ENCODE results near the gene TRIM44. TPM values are rescaled to one million over a fixed set of nuclear protein-coding genes. Genes with fewer than 3 reads are reported as not detected.
"Not testable (repeated sequence)": the region's sequence is repeated elsewhere in the genome, so short reads cannot be mapped to it uniquely, and the experiment has no call there.

The TRIM44 gene
- total and polyA plus RNA-seq, 4 donors, result 27.6 to 65.0 (median 45.4) TPM

DNA sequence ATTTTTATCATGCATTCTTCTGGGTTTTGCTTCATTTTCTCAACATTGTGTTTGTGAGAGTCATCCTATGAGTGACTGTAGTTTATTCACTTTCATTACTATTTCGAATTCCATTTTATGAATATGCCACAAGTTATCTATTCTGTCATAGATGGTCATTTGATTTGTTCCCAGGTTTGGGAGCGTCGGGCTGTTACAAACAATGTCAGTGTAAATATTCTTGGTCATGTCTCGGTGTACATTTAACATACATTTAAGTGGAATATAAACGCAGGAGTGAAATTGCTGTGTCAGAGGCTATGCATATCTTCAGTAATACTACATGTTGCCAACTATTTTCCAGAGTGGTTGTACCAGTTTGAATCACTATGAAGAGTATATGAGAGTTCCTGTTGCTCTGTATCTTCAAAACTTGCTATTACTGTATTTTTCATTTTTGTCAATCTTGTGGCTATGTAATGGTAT, 2.4 kb downstream of the TRIM44 start:
- WGBS (ENCODE audit: insufficient coverage), result 100% methylated on average over 2 of the region's 5 CpGs
- H3K36me3 ChIP-seq (ENCODE audit: control insufficient read depth, insufficient read depth, low read length), result no peaks in the 10 kb centered on the region
- no peak overlapping the region for H3K4me3 ChIP-seq (ENCODE audit: low read depth, low read length)

DNA sequence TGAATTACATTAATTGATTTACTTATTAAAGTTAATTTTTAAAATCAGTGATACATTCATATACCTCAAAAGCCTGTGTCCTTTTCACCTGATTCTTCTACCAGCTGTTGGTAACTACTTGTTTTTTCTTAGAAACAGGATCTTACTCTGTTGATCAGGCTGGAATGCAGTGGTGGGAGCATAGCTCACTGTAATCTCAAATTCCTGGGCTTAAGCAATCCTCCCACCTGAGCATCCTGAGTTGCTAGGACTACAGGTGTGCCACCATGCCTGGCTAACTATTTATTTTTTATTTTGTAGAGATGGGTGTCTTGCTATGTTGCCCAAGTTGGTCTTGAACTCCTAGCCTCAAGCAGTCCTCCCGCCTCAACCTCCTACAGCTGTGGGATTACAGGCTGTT, 4.7 kb downstream of the TRIM44 start:
- H3K27ac ChIP-seq (ENCODE audit: low read depth, low read length), result no peak overlapping the region
- peaks cover 9% of the 10 kb centered on the region for H3K4me1 ChIP-seq (ENCODE audit: control insufficient read depth, insufficient read depth, low read length)
- DNase-seq (ENCODE audit: low read depth in 4 of 6, low spot score in 6 of 6), result no peak
- no peak overlapping the region for H3K4me3 ChIP-seq (ENCODE audit: low read depth, low read length)
- no CpG with 5 or more reads among the region's 1 CpG for WGBS (ENCODE audit: insufficient coverage)
- H3K36me3 ChIP-seq (ENCODE audit: control insufficient read depth, insufficient read depth, low read length), result no peaks in the 10 kb centered on the region
- no peaks in the 10 kb centered on the region for H3K27me3 ChIP-seq (ENCODE audit: control insufficient read depth, insufficient read depth, low read length)
- peaks cover 11% of the 10 kb centered on the region for H3K9me3 ChIP-seq (ENCODE audit: control insufficient read depth, insufficient read depth, low read length)

More for the DNA sequence above, 2.4 kb downstream of the TRIM44 start:
- H3K27me3 ChIP-seq (ENCODE audit: control insufficient read depth, insufficient read depth, low read length), result no peaks in the 10 kb centered on the region
- DNase-seq (ENCODE audit: low read depth in 4 of 6, low spot score in 6 of 6), result no peak
- H3K27ac ChIP-seq (ENCODE audit: low read depth, low read length), result no peak overlapping the region
- peaks cover 9% of the 10 kb centered on the region for H3K4me1 ChIP-seq (ENCODE audit: control insufficient read depth, insufficient read depth, low read length)
- H3K9me3 ChIP-seq (ENCODE audit: control insufficient read depth, insufficient read depth, low read length), result peaks cover 11% of the 10 kb centered on the region

DNA sequence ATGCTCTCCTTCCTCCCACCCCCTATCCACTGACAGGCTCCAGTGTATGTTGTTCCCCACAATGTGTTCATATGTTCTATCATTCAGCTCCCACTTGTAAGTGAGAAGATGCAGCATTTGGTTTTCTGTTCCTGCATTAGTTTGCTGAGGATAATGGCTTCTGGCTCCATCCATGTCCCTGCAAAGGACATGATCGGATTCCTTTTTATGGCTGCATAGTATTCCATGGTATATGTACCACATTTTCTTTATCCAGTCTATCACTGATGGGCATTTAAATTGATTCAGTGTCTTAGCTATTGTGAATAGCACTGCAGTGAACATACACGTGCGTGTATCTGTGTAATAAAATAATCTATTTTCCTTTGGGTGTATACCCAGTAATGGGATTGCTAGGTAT, 5.8 kb downstream of the TRIM44 start:
- not testable (repeated sequence) for DNase-seq (ENCODE audit: low read depth in 4 of 6, low spot score in 6 of 6); H3K4me1 ChIP-seq (ENCODE audit: control insufficient read depth, insufficient read depth, low read length); H3K4me3 ChIP-seq (ENCODE audit: low read depth, low read length); H3K36me3 ChIP-seq (ENCODE audit: control insufficient read depth, insufficient read depth, low read length); H3K27ac ChIP-seq (ENCODE audit: low read depth, low read length); H3K27me3 ChIP-seq (ENCODE audit: control insufficient read depth, insufficient read depth, low read length)
- H3K9me3 ChIP-seq (ENCODE audit: control insufficient read depth, insufficient read depth, low read length), result peaks cover 11% of the 10 kb centered on the region
- no CpG with 5 or more reads among the region's 3 CpGs for WGBS (ENCODE audit: insufficient coverage)

DNA sequence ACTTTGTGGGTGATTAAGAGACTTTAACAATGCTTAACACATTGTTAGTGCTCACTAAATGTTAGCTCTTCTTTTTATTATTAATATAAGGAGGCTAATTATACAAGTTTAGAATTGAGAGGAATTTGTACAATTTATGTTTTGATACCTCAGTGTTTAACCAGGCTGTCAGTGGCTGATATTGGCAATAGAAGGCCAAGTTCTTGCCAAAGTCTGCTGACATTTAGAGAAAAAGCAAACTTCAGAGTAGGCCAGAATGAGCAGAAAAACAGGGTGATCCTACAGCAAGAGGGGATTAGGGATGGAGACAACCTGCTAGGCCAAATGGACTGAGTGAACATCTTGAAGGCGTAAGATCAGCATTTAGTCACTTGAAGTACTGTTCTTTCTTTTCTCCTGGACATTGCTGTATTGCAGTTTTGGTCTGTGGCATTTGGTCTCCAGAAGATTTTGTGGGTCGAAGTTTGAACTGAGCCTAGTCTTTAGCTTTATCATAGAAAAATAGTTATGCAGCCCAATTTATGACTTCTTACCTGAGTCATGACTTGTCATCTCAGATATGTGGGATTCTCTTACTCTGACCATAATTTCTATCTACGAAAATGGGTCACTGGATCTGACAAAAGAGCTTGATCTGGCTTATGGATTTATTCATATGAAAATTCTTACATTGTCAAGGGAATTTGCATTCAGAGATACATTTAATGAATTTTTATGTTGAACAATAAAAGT, 9.0 kb downstream of the TRIM44 start:
- Histone ChIP-seq H3K9me3 (ENCODE audit: control insufficient read depth, insufficient read depth, low read length) (peaks cover 7% of the 10 kb centered on the region), H3K27ac (ENCODE audit: low read depth, low read length) (no peak overlapping the region), H3K4me3 (ENCODE audit: low read depth, low read length) (no peak overlapping the region), H3K4me1 (ENCODE audit: control insufficient read depth, insufficient read depth, low read length) (no peaks in the 10 kb centered on the region), H3K36me3 (ENCODE audit: control insufficient read depth, insufficient read depth, low read length) (no peaks in the 10 kb centered on the region), H3K27me3 (ENCODE audit: control insufficient read depth, insufficient read depth, low read length) (no peaks in the 10 kb centered on the region)
- 100% methylated on average over 1 of the region's 3 CpGs for WGBS (ENCODE audit: insufficient coverage)
- DNase-seq (ENCODE audit: low read depth in 4 of 6, low spot score in 6 of 6), result no peak

DNA sequence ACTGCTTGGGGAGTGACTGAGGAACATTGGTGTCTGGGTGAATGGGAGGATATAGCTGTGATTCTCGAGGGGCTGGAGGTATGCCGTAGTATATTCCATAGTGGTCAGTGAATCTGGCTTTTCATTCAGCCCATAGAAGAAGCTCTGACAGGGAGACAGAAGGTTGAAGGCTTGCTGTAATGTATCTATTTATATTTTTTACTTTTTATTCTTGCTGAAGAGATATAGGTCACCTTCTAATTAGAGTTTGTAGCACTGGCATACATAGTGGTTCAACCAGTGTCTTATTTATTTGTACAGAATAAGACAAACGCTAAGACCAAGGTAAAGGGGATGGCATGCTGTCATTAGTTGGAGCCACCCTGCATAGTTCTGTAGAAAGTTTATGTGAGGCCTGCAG, 10.0 kb downstream of the TRIM44 start:
- H3K9me3 ChIP-seq (ENCODE audit: control insufficient read depth, insufficient read depth, low read length), result no peaks in the 10 kb centered on the region
- no peak for DNase-seq (ENCODE audit: low read depth in 4 of 6, low spot score in 6 of 6)
- H3K27me3 ChIP-seq (ENCODE audit: control insufficient read depth, insufficient read depth, low read length), result no peaks in the 10 kb centered on the region
- no peak overlapping the region for H3K4me3 ChIP-seq (ENCODE audit: low read depth, low read length)
- H3K27ac ChIP-seq (ENCODE audit: low read depth, low read length), result no peak overlapping the region
- no peaks in the 10 kb centered on the region for H3K4me1 ChIP-seq (ENCODE audit: control insufficient read depth, insufficient read depth, low read length)
- WGBS (ENCODE audit: insufficient coverage), result 100% methylated on average over 2 of the region's 3 CpGs
- H3K36me3 ChIP-seq (ENCODE audit: control insufficient read depth, insufficient read depth, low read length), result no peaks in the 10 kb centered on the region

DNA sequence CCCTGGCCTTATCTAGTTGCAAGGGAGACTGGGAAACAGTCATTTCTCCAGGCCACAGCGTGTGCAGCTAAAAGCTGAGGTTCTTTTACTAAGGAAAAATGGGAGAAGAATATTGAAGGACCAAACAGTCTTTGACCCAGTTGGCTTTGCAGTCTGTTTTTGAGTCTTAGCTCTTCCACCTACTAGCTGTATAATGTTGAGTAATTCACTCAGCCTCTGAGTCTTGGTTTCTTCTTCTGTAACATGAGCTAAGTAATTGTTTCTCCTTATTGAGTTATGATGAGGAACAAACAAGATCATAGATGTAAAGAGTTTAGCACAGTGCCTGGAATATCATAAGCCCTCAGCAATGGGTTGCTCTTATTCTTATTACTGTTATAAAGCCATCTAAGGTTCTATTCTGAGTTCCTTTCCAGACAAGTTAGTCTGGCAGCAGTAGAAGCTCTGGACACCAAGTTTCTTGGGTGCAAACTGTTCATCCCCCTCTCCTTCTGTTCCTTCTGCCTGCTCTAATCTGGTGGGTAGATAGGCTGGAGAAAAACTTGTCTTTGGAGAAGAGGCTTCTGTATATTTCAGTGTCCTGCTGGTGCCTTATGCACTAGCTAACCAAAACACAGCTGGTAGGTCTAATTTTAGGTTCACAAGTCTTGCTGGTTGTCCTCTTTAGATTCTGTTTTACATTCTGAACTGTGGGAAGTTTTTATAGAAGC, 13.5 kb downstream of the TRIM44 start:
- H3K4me1 ChIP-seq (ENCODE audit: control insufficient read depth, insufficient read depth, low read length), result no peaks in the 10 kb centered on the region
- no peaks in the 10 kb centered on the region for H3K27me3 ChIP-seq (ENCODE audit: control insufficient read depth, insufficient read depth, low read length)
- H3K27ac ChIP-seq (ENCODE audit: low read depth, low read length), result no peak overlapping the region
- H3K4me3 ChIP-seq (ENCODE audit: low read depth, low read length), result no peak overlapping the region
- no CpG with 5 or more reads among the region's 1 CpG for WGBS (ENCODE audit: insufficient coverage)
- peak in 1 of 6 donors; percentile 86 for DNase-seq (ENCODE audit: low read depth in 4 of 6, low spot score in 6 of 6)
- H3K36me3 ChIP-seq (ENCODE audit: control insufficient read depth, insufficient read depth, low read length), result no peaks in the 10 kb centered on the region
- no peaks in the 10 kb centered on the region for H3K9me3 ChIP-seq (ENCODE audit: control insufficient read depth, insufficient read depth, low read length)

DNA sequence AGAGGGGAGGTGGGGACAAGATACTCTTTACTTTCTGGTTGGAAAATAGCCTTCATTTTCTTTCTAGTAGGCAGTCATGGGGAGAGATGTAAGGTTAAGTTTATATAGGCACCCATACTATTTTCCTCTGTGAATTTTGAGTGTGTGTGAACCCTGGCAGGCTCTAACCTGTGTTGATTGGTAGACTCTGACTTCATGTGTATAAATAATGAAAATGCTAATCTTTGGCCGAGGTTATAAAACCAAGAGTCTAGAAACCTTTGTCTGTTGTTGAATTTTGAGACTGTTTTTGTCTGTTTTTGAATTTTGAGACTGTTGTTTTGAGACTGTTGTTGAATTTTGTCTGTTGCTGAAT, 14.0 kb downstream of the TRIM44 start:
- Histone ChIP-seq H3K27me3 (ENCODE audit: control insufficient read depth, insufficient read depth, low read length) (no peaks in the 10 kb centered on the region), H3K36me3 (ENCODE audit: control insufficient read depth, insufficient read depth, low read length) (no peaks in the 10 kb centered on the region), H3K4me3 (ENCODE audit: low read depth, low read length) (no peak overlapping the region), H3K4me1 (ENCODE audit: control insufficient read depth, insufficient read depth, low read length) (no peaks in the 10 kb centered on the region), H3K9me3 (ENCODE audit: control insufficient read depth, insufficient read depth, low read length) (no peaks in the 10 kb centered on the region), H3K27ac (ENCODE audit: low read depth, low read length) (no peak overlapping the region)
- DNase-seq (ENCODE audit: low read depth in 4 of 6, low spot score in 6 of 6), result no peak
- 55% methylated on average over 1 of the region's 1 CpG for WGBS (ENCODE audit: insufficient coverage)

DNA sequence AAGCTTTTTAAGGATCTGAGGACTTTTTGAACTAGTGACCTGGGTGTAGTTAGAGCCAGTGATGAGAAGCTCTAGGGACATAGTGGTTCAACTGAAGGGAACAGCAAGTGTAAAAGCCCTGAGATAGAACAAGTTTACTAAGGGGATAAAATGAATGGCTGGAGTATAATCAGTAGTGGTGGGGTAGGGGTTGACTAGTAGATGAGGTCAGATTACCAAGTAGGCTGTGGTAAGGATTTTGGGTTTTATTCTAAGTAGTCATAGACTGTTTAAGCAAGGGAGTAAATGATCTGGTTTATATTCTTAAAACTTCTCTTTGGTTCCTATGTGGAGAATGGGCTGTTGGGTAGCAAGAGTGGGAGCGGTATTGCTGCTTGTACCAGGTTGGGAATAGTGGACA, 15.3 kb downstream of the TRIM44 start:
- Histone ChIP-seq H3K4me3 (ENCODE audit: low read depth, low read length) (no peak overlapping the region), H3K9me3 (ENCODE audit: control insufficient read depth, insufficient read depth, low read length) (no peaks in the 10 kb centered on the region), H3K36me3 (ENCODE audit: control insufficient read depth, insufficient read depth, low read length) (no peaks in the 10 kb centered on the region), H3K4me1 (ENCODE audit: control insufficient read depth, insufficient read depth, low read length) (peaks cover 8% of the 10 kb centered on the region), H3K27me3 (ENCODE audit: control insufficient read depth, insufficient read depth, low read length) (no peaks in the 10 kb centered on the region), H3K27ac (ENCODE audit: low read depth, low read length) (no peak overlapping the region)
- 100% methylated on average over 1 of the region's 1 CpG for WGBS (ENCODE audit: insufficient coverage)
- DNase-seq (ENCODE audit: low read depth in 4 of 6, low spot score in 6 of 6), result no peak

DNA sequence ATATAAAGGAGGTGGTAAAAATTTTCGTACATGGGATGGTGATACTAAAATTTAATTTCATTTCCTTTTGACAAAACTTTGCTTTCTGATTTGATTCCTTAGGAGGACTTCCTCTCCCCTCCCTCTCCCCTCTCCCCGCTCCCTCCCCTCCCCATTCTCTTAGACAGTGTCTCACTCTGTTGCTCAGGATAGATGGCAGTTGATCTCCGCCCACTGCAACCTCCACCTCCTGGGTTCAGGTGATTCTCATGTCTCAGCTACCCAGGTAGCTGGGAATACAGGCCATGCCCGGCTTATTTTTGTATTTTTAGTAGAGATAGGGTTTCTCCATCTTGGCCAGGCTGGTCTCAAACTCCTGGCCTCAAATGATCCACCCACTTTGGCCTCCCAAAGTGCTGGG, 15.9 kb downstream of the TRIM44 start:
- Histone ChIP-seq H3K4me1 (ENCODE audit: control insufficient read depth, insufficient read depth, low read length) (peaks cover 8% of the 10 kb centered on the region), H3K36me3 (ENCODE audit: control insufficient read depth, insufficient read depth, low read length) (no peaks in the 10 kb centered on the region), H3K27ac (ENCODE audit: low read depth, low read length) (no peak overlapping the region), H3K4me3 (ENCODE audit: low read depth, low read length) (no peak overlapping the region), H3K9me3 (ENCODE audit: control insufficient read depth, insufficient read depth, low read length) (no peaks in the 10 kb centered on the region), H3K27me3 (ENCODE audit: control insufficient read depth, insufficient read depth, low read length) (no peaks in the 10 kb centered on the region)
- no peak for DNase-seq (ENCODE audit: low read depth in 4 of 6, low spot score in 6 of 6)
- WGBS (ENCODE audit: insufficient coverage), result 100% methylated on average over 1 of the region's 4 CpGs

DNA sequence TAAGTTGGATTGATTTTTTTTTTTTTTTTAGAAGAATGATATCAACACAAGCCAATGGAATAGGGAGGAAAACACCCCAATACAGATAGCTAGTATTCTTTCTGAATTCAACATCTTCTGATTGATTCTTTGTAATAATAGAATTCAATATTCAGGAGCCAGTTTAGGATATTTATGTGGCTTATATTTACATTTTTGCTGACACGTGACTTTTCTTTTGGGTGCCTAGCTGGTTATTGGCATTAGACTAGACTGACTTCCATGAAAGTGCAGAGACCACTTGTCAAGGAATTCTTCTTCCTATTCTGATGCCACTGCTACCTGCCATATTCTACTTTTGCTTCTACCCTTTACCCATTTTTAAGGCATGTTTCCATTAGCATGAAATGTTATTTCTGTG, 16.4 kb downstream of the TRIM44 start:
- Histone ChIP-seq H3K4me3 (ENCODE audit: low read depth, low read length) (no peak overlapping the region), H3K27ac (ENCODE audit: low read depth, low read length) (no peak overlapping the region), H3K4me1 (ENCODE audit: control insufficient read depth, insufficient read depth, low read length) (peaks cover 8% of the 10 kb centered on the region), H3K36me3 (ENCODE audit: control insufficient read depth, insufficient read depth, low read length) (no peaks in the 10 kb centered on the region), H3K9me3 (ENCODE audit: control insufficient read depth, insufficient read depth, low read length) (no peaks in the 10 kb centered on the region), H3K27me3 (ENCODE audit: control insufficient read depth, insufficient read depth, low read length) (no peaks in the 10 kb centered on the region)
- no peak for DNase-seq (ENCODE audit: low read depth in 4 of 6, low spot score in 6 of 6)
- WGBS (ENCODE audit: insufficient coverage), result 100% methylated on average over 1 of the region's 1 CpG

Data from spinal cord (tissue), 10 donors.